Thoracic aorta (tissue), 2 donors: ENCODE results near the gene TYW5. TPM values are rescaled to one million over a fixed set of nuclear protein-coding genes. Genes with fewer than 3 reads are reported as not detected.
"Not testable (repeated sequence)": the region's sequence is repeated elsewhere in the genome, so short reads cannot be mapped to it uniquely, and the experiment has no call there.

ENCODE experiments used
- ATAC-seq: fragments of 150-250 bp; one replicate; pipeline ENCODE4 v1.8.0; 2017; ENCODE audit warnings: low read depth; ENCODE audit not compliant: insufficient number of reproducible peaks, low FRiP score
- DNase-seq: peaks from one replicate; pipeline ENCODE4 v3.0.0-alpha.2; 2020; ENCODE audit warnings: low spot score
- H3K27ac ChIP-seq, 2 donors: fragments of 200-600 bp; sonication (generic); 1 replicate in 1 of 2; 2 replicates in 1 of 2; pipeline ENCODE4 v1.5.1; 2016; ENCODE audit warnings: mild to moderate bottlenecking in 2 of 2, moderate library complexity in 2 of 2
- H3K27me3 ChIP-seq: fragments of 200-600 bp; sonication (generic); replicated peaks from 2 replicates; pipeline ENCODE4 v1.6.0; 2016; ENCODE audit warnings: mild to moderate bottlenecking; ENCODE audit not compliant: insufficient read depth
- H3K36me3 ChIP-seq: fragments of 200-600 bp; sonication (generic); one replicate; pipeline ENCODE4 v1.5.1; 2016
- H3K4me1 ChIP-seq, 2 donors: fragments of 200-600 bp; sonication (generic); 1 replicate in 1 of 2; 2 replicates in 1 of 2; pipeline versions ENCODE4 v1.5.1 to v1.6.0; 2016; ENCODE audit warnings: low read depth in 2 of 2, mild to moderate bottlenecking in 1 of 2; ENCODE audit not compliant: control insufficient read depth in 1 of 2
- H3K4me3 ChIP-seq: fragments of 200-600 bp; sonication (generic); 2 replicates; pipeline ENCODE4 v1.5.1; 2016; ENCODE audit warnings: mild to moderate bottlenecking
- H3K9me3 ChIP-seq: fragments of 200-600 bp; sonication (generic); 2 replicates; pipeline ENCODE4 v1.5.1; 2016
- total RNA-seq, 2 donors: library from RNA; depleted of rRNA; stranded (reverse); fragments of >200 nt; gene quantifications; one replicate each; pipeline versions ENCODE4 v1.1.0 to v1.2.3, GENCODE V29; 2016
- TF ChIP-seq, protein P1 (sequence below): fragments of 200-600 bp; sonication (generic); IDR thresholded peaks from one replicate; pipeline ENCODE4 v1.5.1; 2019; ENCODE audit warnings: antibody characterized with exemption

The TYW5 gene
- total RNA-seq, 2 donors from 2014 or later = 5.3 to 9.8 TPM

DNA sequence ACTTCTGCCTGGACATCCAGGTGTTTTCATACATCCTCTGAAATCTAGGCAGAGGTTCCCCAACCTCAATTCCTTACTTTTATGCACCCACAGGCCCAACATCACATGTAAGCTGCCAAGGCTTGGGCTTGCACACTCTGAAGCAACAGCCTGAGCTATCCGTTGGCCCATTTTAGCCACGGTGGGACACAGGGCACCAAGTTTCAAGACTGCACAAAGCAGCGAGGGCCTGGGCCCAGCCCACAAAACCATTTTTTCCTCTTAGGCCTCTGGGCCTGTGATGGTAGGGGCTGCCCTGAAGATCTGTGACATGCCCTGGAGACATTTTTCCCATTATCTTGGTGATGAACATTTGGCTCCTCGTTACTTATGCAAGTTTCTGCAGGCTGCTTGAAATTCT, 38.3 kb downstream of the TYW5 start:
- DNase-seq (no peak), ATAC-seq (no peak)
- TF ChIP-seq, protein P1, sequence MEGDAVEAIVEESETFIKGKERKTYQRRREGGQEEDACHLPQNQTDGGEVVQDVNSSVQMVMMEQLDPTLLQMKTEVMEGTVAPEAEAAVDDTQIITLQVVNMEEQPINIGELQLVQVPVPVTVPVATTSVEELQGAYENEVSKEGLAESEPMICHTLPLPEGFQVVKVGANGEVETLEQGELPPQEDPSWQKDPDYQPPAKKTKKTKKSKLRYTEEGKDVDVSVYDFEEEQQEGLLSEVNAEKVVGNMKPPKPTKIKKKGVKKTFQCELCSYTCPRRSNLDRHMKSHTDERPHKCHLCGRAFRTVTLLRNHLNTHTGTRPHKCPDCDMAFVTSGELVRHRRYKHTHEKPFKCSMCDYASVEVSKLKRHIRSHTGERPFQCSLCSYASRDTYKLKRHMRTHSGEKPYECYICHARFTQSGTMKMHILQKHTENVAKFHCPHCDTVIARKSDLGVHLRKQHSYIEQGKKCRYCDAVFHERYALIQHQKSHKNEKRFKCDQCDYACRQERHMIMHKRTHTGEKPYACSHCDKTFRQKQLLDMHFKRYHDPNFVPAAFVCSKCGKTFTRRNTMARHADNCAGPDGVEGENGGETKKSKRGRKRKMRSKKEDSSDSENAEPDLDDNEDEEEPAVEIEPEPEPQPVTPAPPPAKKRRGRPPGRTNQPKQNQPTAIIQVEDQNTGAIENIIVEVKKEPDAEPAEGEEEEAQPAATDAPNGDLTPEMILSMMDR = no peak

DNA sequence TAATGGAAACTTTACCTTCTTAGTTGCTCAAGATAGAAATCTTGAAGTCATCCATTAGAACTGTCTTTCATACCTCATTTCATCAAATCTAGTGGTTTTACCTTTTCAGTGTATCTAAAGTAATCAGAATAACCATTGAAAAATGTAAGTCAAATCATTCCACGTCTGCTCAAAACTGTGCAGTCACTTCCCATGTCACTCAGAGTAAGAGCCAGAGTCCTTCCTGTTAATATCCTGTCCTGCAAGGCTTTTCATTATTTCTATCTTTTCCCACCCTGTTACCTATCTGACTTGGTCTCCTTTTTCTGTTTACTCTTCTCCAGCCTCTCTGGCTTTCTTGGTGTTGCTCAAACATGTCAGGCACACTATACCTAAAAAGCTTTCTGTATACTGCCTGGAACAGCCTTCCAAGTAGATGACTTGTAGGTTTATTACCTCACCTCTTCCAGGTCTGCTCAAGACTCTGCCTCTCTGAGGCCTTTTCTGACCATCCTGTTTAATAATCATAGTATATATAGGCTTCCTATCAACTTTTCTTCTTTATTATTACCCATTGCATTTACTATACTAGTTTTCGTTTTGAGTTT, 40.8 kb downstream of the TYW5 start:
- no peaks in the 10 kb centered on the region for H3K9me3 ChIP-seq
- no peak overlapping the region for H3K27ac ChIP-seq
- H3K4me1 ChIP-seq = peaks cover 20 to 26% of the 10 kb centered on the region in 2 donors
- DNase-seq (no peak), ATAC-seq (no peak)
- no peaks in the 10 kb centered on the region for H3K27me3 ChIP-seq
- TF ChIP-seq, protein P1 = no peak
- H3K36me3 ChIP-seq = peaks cover 6% of the 10 kb centered on the region
- H3K4me3 ChIP-seq = no peak overlapping the region

More for the DNA sequence above, 38.3 kb downstream of the TYW5 start:
- H3K4me1 ChIP-seq = peaks cover 17 to 22% of the 10 kb centered on the region in 2 donors
- H3K4me3 ChIP-seq = no peak overlapping the region
- no peaks in the 10 kb centered on the region for H3K27me3 ChIP-seq
- no peaks in the 10 kb centered on the region for H3K9me3 ChIP-seq
- no peak overlapping the region for H3K27ac ChIP-seq
- peaks cover 6% of the 10 kb centered on the region for H3K36me3 ChIP-seq

DNA sequence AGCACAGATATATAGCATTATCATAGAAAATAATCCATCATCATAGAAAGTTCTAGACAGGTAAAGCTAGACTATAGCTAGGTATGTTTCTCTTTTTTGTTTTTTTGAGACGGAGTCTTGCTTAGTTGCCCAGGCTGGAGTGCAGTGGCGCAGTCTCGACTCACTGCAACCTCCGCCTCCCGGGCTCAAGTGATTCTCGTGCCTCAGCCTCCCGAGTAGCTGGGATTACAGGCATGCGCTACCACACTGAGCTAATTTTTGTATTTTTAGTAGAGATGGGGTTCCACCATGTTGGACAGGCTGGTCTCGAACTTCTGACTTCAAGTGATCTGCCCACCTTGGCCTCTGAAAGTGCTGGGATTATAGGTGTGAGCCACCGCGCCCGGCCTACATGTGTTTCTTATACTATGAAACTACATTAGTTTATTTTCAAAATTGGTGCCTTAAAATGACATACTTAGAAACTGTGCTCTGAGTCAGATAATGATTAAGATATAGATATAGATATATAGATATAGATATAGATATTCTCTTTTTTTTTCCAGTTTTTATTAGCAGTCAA, 42.7 kb downstream of the TYW5 start:
- H3K4me1 ChIP-seq = peaks cover 20 to 26% of the 10 kb centered on the region in 2 donors
- ATAC-seq, DNase-seq, H3K27me3 ChIP-seq, H3K27ac ChIP-seq, H3K9me3 ChIP-seq, H3K36me3 ChIP-seq: not testable (repeated sequence)
- H3K4me3 ChIP-seq = peak overlapping the region; percentile 92

DNA sequence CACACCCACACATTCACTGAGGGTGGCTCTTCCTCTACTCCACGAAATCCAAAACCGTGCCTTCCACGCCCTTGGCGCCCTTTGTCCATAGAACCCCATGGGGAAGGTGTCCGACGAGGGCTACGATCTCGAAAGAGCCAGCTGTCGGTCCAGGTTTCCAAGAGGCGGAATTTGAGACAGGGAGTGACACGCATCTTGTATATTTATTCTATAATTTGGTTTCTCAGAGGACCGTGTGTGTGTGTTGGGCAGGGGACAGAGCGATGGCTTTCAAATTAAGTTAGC, 43.5 kb downstream of the TYW5 start:
- Histone ChIP-seq H3K36me3 (peaks cover 6% of the 10 kb centered on the region), H3K4me1 (peaks cover 20 to 26% of the 10 kb centered on the region in 2 donors), H3K27me3 (no peaks in the 10 kb centered on the region), H3K4me3 (peak overlapping the region; percentile 92), H3K27ac (peak overlapping the region; percentile 80 to 93), H3K9me3 (no peaks in the 10 kb centered on the region)
- TF ChIP-seq, protein P1 = no peak
- ATAC-seq (peak; percentile 6), DNase-seq (no peak)

DNA sequence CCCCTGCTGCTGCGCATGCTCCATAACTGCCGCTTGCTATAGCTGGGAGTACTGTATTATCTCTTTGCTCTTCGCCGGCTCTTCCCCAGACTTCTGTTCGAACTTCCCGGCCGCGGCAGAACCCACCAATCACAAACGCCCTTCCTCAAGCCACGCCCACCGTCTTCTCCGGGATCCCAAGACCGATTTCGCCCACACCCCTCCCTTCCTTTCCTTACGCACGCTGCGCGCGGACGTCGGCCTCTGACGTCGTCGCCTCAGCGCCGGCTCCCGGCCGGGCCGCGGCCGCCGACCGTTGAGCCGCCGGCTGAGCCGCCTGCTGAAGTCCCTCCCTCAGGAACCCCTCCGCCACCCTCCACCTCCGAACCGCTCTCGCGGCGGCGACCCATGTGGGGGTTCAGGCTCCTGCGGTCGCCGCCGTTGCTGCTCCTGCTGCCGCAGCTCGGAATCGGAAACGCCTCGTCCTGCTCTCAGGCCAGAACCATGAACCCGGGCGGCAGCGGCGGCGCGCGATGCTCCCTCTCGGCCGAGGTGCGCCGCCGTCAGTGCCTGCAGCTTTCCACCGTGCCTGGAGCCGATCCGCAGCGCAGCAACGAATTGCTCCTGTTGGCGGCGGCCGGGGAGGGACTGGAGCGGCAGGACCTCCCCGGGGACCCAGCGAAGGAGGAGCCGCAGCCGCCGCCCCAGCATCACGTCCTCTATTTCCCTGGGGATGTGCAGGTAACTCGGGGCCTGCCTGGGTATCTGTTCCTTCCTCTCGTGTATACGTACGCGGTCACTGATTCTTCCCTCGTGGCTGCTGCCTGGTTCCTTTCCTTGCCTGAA, 44.0 kb downstream of the TYW5 start, which contains the start of gene C2orf69:
Gene C2orf69, plus strand, starts transcription at position 242 of the 825 bp plus-strand sequence. Its CDS starts 146 bp downstream, at position 388.
- Histone ChIP-seq H3K27me3 (no peaks in the 10 kb centered on the region), H3K36me3 (peaks cover 1% of the 10 kb centered on the region), H3K9me3 (no peaks in the 10 kb centered on the region), H3K27ac (peak within 1 kb of the TSS; percentile 80 to 93), H3K4me3 (peak within 1 kb of the TSS; percentile 92), H3K4me1 (peaks cover 20 to 26% of the 10 kb centered on the region in 2 donors)
- ATAC-seq (peak; percentile 96), DNase-seq (peak; percentile 87)
- TF ChIP-seq, protein P1 = no peak
